Forelimb muscle (tissue), 1 donor: Measurements from ENCODE around the gene ZNF292. TPM values are rescaled to one million over a fixed set of nuclear protein-coding genes. Genes with fewer than 3 reads are reported as not detected.
"Not testable (repeated sequence)": the region's sequence is repeated elsewhere in the genome, so short reads cannot be mapped to it uniquely, and the experiment has no call there.

Source experiments
- DNase-seq: peaks from one replicate; pipeline ENCODE4 v3.0.0-alpha.2; 2013; ENCODE audit warnings: low read depth
- polyA plus RNA-seq: library from polyadenylated mRNA; unstranded; fragments of 120-200 nt; gene quantifications from one replicate; pipeline ENCODE4 v1.2.1, GENCODE V29; 2013; ENCODE audit not compliant: insufficient read length

Gene ZNF292
- 20.5 TPM for polyA plus RNA-seq

GRCh38 chr6:87154993-87155841, at the start of gene ZNF292:
TSS of gene ZNF292 (plus strand) at chr6:87155565. CDS start at chr6:87155592, 27 bp downstream.
- peak; percentile 78 for DNase-seq

- DNase-seq = no peak
These were observed 49.5 kb upstream of the ZNF292 start for GRCh38 chr6:87105823-87106222.

- DNase-seq = no peak
These were observed 44.7 kb upstream of the ZNF292 start for GRCh38 chr6:87110636-87111035.

- no peak for DNase-seq
These were observed 39.8 kb upstream of the ZNF292 start for GRCh38 chr6:87115402-87116135.

GRCh38 chr6:87116922-87117321, 38.4 kb upstream of the ZNF292 start:
- no peak for DNase-seq

GRCh38 chr6:87118054-87118453, 37.3 kb upstream of the ZNF292 start:
- no peak for DNase-seq

GRCh38 chr6:87122477-87122876, 32.9 kb upstream of the ZNF292 start:
- no peak for DNase-seq

GRCh38 chr6:87124074-87124473, 31.3 kb upstream of the ZNF292 start:
- DNase-seq = no peak

- no peak for DNase-seq
These were observed 28.9 kb upstream of the ZNF292 start for GRCh38 chr6:87126501-87126900.

GRCh38 chr6:87127737-87128136, 27.6 kb upstream of the ZNF292 start:
- no peak for DNase-seq

GRCh38 chr6:87136963-87137362, 18.4 kb upstream of the ZNF292 start:
- DNase-seq = no peak

GRCh38 chr6:87139236-87139635, 16.1 kb upstream of the ZNF292 start:
- DNase-seq = no peak

- not testable (repeated sequence) for DNase-seq
These were observed 15.4 kb upstream of the ZNF292 start for GRCh38 chr6:87139927-87140326.

GRCh38 chr6:87146363-87146762, 9.0 kb upstream of the ZNF292 start:
- DNase-seq = no peak

- no peak for DNase-seq
These were observed 5.0 kb upstream of the ZNF292 start for GRCh38 chr6:87150406-87150805.

GRCh38 chr6:87151471-87151780, 3.9 kb upstream of the ZNF292 start:
- no peak for DNase-seq

GRCh38 chr6:87151781-87152525, 3.4 kb upstream of the ZNF292 start:
- DNase-seq = no peak

GRCh38 chr6:87152526-87152955, 2.8 kb upstream of the ZNF292 start:
- no peak for DNase-seq

GRCh38 chr6:87154641-87154992, 748 bp upstream of the ZNF292 start:
- DNase-seq = no peak

- DNase-seq = no peak
These were observed 764 bp downstream of the ZNF292 start for GRCh38 chr6:87155842-87156815.

- DNase-seq = not testable (repeated sequence)
These were observed 2.2 kb downstream of the ZNF292 start for GRCh38 chr6:87157596-87157995.
